Measurements from ENCODE around the gene GMDS. TPM values are rescaled to one million over a fixed set of nuclear protein-coding genes. Genes with fewer than 3 reads are reported as not detected.

Gene GMDS
- total RNA-seq, 1 experiment from 2014 or later, result 35.0 TPM

GRCh38 chr6:1701668-1702353 lies 543.6 kb downstream of the GMDS start:
- ChIA-PET POLR2A (no interaction called here), CTCF (interaction anchor here (0.6 to 1.5 kb wide), 2 partner anchors 16 to 97 kb away, joined by 3 to 4 read pairs; no protein-coding TSS in a partner anchor)
- no peak for TF ChIP-seq ETV6 (CRISPR knock-in tag; IDR thresholded peaks at IDR 0.05)
- no peak for TF ChIP-seq ZMAT4 (CRISPR knock-in tag; IDR thresholded peaks at IDR 0.05)
- no peak for TF ChIP-seq ZNF317 (CRISPR knock-in tag; IDR thresholded peaks at IDR 0.05; ENCODE audit: borderline replicate concordance, low read depth)
- no peak for TF ChIP-seq RORB (CRISPR knock-in tag; IDR thresholded peaks at IDR 0.05)
- TF ChIP-seq NFE2L1 (CRISPR knock-in tag; IDR thresholded peaks at IDR 0.05), result no peak
- TF ChIP-seq CREM (CRISPR knock-in tag; IDR thresholded peaks at IDR 0.05), result no peak
- Mint-ChIP-seq H3K4me1 (no peaks in the 10 kb centered on the region), H3K36me3 (no peaks in the 10 kb centered on the region), H3K4me3 (no peak overlapping the region), H3K9me3 (peaks cover 3% of the 10 kb centered on the region), H3K27me3 (ENCODE audit: low read depth) (no peaks in the 10 kb centered on the region), H3K27ac (no peak overlapping the region)
- DNase-seq (ENCODE audit: low spot score) (no peak), ATAC-seq (peak; percentile 50; the same call in 1 of the 2 replicates)

GRCh38 chr6:1700278-1700967 lies 545.0 kb downstream of the GMDS start:
- Mint-ChIP-seq H3K36me3 (no peaks in the 10 kb centered on the region), H3K9me3 (peaks cover 3% of the 10 kb centered on the region), H3K4me1 (no peaks in the 10 kb centered on the region), H3K27ac (no peak overlapping the region), H3K4me3 (no peak overlapping the region), H3K27me3 (ENCODE audit: low read depth) (no peaks in the 10 kb centered on the region)
- ATAC-seq (no peak), DNase-seq (ENCODE audit: low spot score) (no peak)
- CTCF ChIA-PET, result interaction anchor here (1.2 kb wide), 1 partner anchor 14 kb away, joined by 3 read pairs; no protein-coding TSS in a partner anchor
- POLR2A ChIA-PET, result no interaction called here
- no peak for TF ChIP-seq E2F5 (CRISPR knock-in tag; IDR thresholded peaks at IDR 0.05)
- no peak for TF ChIP-seq ATF3 (CRISPR knock-in tag; conservative IDR thresholded peaks at IDR 0.05)
- no peak for TF ChIP-seq ZNF396 (CRISPR knock-in tag; IDR thresholded peaks at IDR 0.05; ENCODE audit: borderline replicate concordance)
- no peak for TF ChIP-seq ZBTB43 (CRISPR knock-in tag; IDR thresholded peaks at IDR 0.05)
- TF ChIP-seq E2F1 (CRISPR knock-in tag; IDR thresholded peaks at IDR 0.05), result no peak
- no peak for TF ChIP-seq GABPB1 (CRISPR knock-in tag; IDR thresholded peaks at IDR 0.05)
- TF ChIP-seq ETV6 (CRISPR knock-in tag; IDR thresholded peaks at IDR 0.05), result no peak
- TF ChIP-seq PREB (CRISPR knock-in tag; IDR thresholded peaks at IDR 0.05; ENCODE audit: borderline replicate concordance), result no peak
- TF ChIP-seq NR1H2 (CRISPR knock-in tag; IDR thresholded peaks at IDR 0.05), result no peak
- TF ChIP-seq ZNF532 (CRISPR knock-in tag; IDR thresholded peaks at IDR 0.05; ENCODE audit: borderline replicate concordance), result no peak
- TF ChIP-seq AFF4 (CRISPR knock-in tag; IDR thresholded peaks at IDR 0.05; ENCODE audit: borderline replicate concordance), result no peak
- TF ChIP-seq CREM (CRISPR knock-in tag; IDR thresholded peaks at IDR 0.05), result no peak
- no peak for TF ChIP-seq ZNF263 (CRISPR knock-in tag; IDR thresholded peaks at IDR 0.05; ENCODE audit: low read depth)

All from WTC11 (cell line).